GM18502 (cell line): ENCODE data around the gene C7orf25.

Source experiments
- ATAC-seq: cut with Tn5 transposase; IDR thresholded peaks from one replicate; pipeline ENCODE4 v1.9.1; 2021; ENCODE audit warnings: mild to moderate bottlenecking; ENCODE audit not compliant: unreplicated experiment, poor library complexity

Gene C7orf25

DNA sequence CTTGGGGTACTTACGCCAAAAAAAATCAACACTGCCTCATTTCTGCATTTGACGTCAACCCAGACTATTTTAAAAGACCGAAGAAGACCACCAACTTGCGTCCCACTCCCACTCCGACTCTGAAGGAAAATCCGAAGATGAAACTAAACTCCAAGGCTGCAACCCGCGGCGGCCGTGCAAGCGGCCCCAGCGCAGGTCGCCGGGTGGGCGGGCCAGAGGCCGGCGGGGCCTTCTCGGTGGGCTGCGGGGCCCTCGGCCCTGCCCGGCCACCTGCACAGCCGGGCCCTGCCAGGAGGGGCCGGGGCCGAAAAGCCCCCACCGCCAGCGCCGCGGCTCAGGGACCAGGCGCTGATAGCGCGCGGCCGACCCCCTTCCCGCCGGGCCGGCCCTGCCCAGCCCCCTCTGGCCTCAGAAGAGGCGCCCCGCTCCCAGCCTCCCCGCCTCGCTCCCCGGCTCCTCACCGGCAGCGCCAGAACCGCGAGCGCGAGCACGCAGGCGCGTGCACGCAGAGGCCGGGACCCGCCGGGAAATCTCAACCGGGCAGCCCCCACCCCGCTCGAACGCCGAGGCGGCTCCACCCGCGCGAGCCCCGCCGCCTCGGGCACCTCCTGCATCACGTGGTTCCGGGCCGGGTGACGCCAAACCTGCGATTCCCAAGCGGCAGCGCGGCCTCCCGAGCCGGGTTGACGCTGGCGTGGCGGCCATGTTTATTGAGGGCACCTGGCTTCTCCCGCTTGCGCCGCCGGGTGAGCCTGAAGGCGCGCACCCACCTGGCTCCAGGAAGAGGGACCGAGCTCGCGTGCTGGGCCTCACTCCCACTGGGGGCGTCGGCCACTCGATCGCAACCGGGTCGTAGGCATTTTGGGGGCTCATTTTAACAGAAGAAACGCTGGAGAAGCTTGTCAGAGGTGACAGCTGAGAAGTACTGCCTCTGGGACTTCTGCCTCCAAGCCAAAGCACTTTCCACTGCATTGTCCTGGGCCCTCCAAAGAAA lies at the start of gene C7orf25:
TSS of gene C7orf25 (minus strand) at position 617 of the 994 bp plus-strand sequence. CDS start 1,170 bp downstream, outside the sequence.
- peak; percentile 89 for ATAC-seq

DNA sequence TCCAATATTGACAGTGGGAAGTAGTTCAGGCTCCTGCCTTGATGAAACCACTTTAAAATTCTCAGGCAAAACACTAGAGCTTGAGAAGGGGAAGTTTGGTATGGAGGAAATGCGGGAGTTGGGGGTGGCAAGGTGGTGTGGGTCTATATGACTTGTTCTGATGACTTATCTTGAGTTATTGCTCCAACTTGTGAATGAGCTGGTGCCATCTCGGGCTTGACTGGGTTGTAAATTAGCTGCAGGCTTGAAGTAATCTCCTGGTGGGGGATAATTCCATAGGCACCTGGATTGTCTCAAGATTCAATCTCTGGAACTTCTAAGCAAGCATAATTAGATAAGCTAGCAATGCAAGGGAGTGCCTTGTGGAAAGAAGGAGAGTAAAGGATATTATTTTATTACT lies 49.3 kb upstream of the C7orf25 start:
- no peak for ATAC-seq

DNA sequence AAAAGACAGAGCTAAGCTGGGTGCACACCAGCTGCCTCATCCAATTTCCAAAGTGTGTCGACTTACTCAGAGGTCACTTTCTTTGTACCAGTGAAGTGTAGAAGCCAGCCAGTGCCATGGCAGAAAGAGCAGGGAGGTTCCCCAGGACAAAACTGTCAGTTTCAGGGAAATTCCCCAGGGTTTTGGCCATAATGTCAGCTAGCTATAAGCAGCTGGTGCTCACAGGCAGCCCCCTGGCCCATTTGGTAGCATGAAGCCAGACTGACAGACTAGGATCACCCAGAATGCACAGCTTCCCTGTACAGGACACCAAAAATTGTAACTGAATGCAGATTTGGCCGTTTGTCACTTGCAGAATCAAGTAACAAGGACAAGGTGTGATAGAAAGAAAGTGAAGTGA lies 48.9 kb upstream of the C7orf25 start:
- no peak for ATAC-seq

DNA sequence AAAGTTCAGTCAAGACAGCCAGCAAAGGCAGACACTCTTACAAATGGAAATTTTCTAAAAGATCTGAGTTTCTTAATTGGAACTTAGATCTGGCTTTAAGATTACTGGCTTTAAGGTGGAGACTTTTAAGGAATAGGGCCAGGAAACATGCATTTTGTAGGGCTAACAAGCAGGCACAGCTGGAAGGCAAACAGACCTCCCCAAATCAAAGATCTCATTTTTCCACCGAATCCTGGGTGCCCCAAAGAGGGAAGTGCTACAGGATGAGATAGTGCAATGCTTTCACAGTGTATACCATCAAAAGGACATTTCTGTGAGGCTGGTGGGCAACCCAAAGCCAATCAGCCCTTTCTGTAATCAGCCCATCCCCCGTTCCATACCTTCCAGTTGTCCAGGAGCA lies 47.7 kb upstream of the C7orf25 start:
- no peak for ATAC-seq

DNA sequence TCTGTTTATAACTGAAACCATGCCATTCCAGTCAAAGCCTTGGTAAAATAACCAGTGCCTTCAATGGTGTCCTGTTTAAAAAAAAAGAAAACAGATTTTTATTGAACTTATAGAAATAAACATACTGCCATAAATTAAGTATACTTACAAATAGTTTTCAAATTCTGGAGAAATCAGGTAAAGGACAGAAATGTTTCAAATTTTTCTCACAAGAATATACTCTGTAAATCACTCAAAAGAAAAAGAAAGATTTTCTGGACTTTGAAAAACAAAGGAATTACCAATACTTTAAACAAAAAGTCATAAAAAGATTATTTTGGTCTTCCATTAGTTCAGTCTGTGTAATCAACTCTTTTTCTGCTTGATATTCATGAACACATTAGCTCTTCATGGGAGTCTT lies 44.2 kb upstream of the C7orf25 start:
- ATAC-seq: no peak

DNA sequence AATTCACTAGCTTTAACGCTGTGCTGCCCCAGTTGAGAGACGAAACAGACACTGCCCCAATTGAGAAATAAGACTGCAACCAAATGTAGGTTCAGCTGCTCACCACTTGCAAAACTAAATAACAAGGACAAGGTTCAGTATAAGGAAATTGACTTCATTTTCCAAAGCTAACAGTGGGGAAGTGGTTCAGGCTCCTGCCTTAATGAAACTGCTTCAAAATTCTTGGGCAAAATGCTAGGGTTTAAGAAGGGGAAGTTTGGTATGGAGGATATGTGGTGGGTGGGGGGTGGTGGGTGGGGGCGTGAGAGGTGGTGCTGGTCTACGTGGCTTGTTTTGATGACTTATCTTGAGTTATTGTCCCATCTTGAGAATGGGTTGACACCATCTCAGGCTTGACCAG lies 42.1 kb upstream of the C7orf25 start:
- no peak for ATAC-seq

DNA sequence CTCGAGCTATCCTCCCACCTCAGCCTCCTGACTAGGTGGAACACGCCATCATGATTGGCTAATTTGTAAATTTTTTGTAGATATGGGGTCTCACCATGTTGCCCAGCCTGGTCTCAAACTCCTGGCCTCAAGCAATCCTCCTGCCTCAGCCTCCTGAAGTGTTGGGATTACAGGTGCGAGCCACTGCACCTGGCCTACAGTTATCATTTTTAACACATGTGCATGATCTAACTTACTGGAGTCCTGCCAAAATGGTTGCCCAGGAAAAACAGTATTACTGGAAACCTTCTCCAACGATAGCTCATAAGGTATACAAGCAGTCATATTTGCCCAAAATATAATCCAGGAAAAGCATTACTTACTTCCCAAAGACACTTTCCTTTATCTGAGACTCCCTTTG lies 40.5 kb upstream of the C7orf25 start:
- no peak for ATAC-seq

DNA sequence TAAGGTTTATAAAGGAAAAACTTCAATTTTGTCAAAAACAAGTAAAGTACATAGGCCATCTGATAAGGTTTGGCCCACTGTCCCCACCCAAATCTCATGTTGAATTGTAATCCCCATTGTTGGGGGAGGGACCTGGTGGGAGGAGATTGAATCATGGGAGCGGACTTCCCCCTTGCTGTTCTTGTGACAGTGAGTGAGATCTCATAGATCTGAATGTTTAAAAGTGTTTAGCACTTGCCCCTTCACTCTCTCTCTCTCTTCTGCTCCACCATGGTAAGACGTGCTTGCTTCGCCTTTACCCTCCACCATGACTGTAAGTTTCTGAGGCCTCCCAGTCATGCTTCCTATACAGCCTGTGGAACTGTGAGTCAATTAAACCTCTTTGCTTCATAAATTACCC lies 38.5 kb upstream of the C7orf25 start:
- no peak for ATAC-seq

DNA sequence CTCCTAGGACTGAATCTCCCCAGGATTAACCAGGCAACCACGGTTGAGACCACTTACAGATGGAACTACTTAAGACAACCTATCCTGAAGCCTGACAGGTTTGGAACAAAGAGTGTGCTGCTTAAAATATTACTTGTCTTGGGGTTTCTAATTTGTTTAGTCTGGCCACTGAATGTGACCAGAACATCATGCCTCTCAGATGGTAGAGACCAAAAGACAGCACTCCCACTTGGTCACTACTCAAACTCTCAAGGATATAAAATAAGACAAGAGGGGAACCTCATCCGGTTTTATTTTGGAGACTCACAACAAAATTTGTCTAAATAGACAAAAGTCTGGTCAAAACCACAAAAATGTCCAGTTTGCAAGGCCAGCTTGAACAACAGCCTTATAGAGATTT lies 35.7 kb upstream of the C7orf25 start:
- ATAC-seq: no peak

DNA sequence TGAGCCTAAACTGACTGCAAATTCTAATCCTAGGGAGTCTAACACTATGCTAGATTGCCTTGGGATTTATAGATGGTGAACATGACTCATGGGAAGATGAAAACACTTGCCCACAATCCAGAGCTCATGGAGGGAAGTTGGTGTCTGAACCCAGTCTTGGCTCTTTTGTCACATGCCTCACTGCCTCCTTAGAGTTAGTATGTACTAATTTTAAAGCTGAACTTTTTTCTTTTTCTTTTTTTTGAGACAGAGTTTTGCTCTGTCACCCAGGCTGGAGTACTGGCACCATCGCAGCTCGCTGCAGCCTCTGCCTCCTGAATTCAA lies 34.7 kb upstream of the C7orf25 start:
- no peak for ATAC-seq

DNA sequence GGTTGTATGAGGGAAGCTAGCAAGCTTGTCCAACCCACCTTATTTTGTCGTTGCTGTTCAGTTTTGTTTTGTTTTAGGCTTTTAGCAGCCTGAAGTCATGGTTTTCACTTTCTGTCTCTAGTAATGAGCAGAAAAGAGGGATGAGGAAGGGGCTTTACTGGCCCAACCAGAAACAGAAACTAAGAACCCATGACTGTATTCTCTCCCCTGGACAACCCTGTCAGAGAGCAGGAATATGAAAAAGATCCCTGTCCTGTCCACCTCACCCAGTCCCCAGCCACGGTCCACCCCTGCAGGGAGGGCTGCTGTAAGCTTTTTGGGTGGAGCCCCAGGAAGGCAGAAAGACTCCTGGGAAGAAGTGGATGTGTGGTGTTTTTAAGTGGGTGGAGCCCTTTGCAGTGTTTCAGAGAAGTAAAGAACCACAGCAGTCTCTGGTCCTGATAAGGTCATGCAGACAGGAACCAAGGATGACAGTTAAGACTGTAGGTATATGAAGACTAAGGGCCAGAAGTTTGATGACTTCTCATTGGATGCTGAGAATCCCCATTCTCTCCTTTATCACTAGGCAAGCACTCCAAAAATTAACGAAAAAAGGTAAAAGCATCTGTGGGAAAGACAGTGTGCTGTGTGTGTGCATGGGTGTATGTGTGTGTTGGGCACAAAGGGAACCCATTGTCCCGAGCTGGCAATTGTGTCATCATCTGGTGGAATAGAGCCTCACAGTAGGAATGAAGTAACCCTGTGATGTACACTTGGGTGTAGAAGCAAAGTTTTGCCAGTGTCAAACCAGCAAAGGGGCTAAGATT lies 34.2 kb upstream of the C7orf25 start:
- ATAC-seq: peak; percentile 77

DNA sequence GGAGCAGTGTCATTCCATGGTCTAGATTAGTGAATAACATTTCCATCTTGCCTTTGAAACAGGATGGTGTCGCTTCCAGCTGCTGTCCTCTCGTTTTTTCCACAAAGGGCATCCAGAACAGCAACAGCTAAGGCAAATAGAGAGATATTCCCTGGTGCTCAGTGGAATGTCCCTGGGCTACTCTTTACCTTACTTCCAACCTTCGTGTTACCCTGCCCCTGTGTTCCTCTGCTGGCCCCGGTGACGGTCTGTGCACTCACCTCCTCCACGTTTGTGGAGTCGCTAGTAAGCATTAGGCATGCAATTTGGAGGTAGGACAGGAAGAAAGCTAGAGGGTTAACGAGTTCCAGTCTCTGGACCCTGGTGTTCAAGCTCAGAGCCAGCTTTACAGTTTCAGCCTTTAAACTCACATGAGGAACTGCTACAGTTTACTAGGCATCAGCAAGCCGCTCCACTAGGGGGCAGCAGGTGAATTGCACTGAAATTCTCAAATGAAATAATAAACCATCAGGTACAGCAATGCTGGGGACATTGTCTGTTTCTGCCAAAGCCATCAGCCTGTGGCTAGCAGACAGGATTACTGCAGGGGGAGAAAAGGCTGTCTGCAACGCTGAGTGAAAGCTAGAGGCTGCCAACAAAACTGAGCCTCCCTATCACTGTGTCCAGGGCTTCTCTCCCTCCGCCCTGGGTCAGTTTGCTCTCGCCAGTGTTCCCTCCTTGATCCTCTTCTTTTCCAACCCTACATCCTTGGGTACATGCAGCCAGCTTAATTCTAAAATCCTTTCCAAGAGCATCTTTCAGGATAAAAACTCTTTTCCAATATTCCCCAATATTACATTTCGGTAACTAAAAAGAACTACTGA lies 29.3 kb upstream of the C7orf25 start:
- ATAC-seq: peak; percentile 52

DNA sequence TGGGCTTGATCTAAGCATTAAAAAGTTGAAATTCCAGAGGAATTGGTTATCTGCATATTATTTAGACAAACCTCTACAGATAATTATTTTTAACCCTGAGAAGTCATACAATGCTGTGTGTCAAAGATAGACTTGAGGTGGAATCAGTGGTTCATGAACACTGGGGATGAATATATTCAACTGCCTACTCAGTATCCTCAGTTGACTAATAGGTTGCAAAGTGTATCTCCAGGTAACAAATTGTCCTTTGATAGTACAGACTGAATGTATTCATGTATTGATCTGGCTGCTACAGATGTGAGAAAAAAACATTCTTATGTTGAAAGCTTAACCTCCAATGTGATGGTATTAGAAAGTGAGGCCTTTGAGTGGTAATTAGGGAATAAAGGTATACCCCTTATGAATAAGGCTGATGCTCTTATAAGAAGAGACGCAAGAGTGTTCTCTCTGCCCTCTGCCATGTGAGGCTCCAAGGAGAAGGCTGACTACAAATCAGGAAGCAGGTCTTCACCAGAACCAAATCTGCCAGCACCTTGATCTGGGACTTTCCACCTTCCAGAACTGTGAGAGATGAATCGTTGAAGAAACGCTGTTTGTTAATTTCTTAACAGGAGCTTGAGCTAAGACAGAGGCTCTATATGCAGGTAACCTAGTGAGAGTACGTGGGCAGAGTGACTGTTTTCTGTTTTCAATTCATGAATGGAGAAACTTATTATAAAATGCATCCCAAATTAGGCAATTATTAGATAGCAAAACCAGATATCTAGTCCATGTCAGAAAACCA lies 27.8 kb upstream of the C7orf25 start:
- peak; percentile 48 for ATAC-seq

DNA sequence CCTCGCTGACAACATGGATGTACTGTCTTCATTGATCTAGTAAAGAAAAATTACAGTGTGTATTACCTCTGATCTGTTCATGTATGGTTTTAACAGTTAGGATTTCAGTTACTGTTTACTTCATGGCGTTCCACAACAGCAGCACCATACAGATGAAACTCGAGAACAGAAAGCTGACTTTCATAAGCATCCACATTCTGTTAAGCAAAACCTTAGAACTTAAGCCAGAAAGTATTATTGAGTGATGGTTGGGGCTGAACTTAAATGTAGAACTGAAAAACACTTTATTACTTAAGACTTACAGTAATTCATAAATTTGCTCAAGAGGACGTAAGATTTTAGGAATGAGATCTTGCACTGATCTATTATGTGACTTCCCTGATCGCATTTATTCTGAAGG lies 24.0 kb upstream of the C7orf25 start:
- ATAC-seq: no peak

DNA sequence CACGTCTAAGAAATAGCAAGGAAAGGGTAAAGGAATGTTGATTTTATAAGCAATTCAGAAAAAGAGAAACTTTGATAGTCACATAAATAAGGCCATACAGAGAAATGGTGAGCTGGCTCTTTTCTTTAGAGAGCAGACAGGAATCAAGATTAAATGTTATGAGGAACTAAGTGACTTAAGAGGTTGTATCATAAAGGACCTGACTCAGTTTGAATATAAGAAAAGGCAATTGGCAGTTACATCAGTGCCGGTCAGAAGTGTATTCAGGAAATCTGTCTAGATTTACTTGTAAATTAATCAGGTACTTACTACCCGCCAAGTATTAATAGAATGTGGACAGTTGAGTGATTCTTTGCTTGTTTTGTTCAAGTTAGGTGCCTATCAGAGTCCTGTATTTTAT lies 22.4 kb upstream of the C7orf25 start:
- ATAC-seq: no peak

DNA sequence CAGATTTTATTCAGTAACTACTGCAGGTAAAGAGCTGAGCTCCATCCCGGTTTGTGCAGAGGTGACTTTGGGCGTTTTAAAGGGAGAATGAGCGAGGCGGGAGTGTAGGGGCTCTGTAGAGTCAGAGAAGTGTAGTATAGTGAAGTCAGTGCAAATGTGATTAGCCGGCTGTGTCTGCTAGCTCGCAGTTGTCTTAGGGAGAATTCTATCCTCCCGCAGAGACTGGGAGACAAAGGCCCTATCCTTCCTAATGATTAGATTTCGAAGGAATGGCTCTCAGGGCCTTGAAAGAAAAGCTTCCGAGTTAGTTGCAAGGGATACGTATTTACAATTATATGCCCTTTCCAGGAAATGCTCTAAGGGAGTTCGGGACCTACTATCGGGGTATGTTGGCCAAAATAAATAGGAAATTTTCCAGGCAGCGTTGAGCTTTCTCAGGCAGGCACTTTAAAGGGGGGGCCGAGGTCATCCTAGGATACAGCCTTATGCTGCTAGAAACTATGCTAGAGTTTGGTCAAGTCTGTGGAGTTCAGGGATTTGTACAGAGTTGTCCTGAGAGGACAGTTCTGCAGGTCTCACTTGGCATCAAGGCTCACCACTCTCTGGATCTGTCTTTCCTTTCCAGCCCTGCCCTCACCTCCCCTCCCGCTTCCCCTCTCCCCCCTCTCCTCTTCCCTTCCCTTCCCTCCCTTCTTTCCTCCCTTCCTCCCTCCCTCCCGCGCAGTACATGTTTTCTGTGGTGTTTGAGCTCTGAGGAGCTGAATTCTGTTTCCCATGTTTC lies 21.1 kb upstream of the C7orf25 start:
- ATAC-seq: no peak

DNA sequence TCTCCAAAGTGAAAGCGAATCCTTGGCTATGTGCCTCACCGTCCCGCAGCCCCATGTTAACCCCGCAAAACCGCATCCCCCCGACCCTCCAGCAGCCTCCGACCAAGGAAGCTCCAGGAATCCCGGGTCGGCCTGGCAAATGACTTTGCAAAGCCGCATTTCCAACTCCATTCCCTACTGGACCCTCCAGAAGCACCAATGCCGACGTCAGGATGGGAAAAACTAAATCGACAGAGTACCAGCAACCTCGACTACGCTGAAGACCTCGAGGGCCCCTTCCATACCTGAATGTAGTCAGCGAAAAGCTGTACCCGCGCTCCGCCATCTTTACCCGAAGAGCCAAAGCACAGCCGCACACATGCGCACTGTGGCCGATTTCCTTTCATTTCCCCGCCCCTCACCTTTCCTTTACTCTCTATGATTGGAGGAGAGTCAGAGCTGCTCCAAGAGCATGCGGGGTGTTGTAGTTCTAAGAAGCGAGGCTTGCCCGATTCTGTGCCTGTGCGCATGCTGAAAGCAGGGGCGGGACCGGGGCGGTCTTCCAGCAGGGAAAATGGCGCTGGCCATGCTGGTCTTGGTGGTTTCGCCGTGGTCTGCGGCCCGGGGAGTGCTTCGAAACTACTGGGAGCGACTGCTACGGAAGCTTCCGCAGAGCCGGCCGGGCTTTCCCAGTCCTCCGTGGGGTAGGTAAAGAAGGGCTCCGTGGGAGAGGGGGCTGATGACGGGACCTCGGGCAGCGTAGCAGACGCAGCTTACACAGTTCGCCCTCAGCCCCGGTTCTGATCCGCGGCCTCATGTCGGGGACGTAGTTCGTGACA lies 20.2 kb upstream of the C7orf25 start, which contains the start of the genes MRPL32 and PSMA2:
TSS of gene MRPL32 (plus strand) at position 543 of the 818 bp plus-strand sequence. CDS start at position 554, 11 bp downstream.
TSS of gene PSMA2 (minus strand) at position 341 of the 818 bp plus-strand sequence. CDS start at position 325, 16 bp downstream.
- peak; percentile 100 for ATAC-seq

DNA sequence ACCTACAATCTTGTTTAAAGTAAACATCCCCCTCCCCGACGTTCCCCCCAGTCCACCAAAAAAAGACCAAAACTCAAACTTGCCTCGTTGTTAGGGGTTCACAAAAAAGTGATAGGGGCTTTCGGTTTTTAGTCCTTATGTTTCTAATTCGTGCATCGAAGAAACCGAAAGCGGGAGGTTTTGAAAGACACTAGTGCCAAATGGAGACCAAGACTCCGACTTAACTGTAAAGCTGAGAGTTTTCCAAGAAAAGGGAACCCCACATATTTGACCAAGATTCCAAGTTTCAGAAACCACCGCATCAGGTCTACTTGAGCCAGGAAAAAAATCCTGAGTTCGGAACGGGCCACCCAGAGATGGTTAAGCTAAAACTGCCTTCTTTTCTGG lies 19.6 kb upstream of the C7orf25 start:
- ATAC-seq: no peak
